Endometrial microvascular endothelial cells (primary cell): Measurements from ENCODE around the gene TMEM190. TPM values are rescaled to one million over a fixed set of nuclear protein-coding genes. Genes with fewer than 3 reads are reported as not detected.
"Not testable (repeated sequence)": the region's sequence is repeated elsewhere in the genome, so short reads cannot be mapped to it uniquely, and the experiment has no call there.

ENCODE experiments used
- in situ Hi-C: cut with HindIII; loops from 2 replicates; pipeline ENCODE4 v1.10.0; 2017; ENCODE audit warnings: low sequenced_read_pairs, low pct_unique_long_range_greater_than_20kb; ENCODE audit errors: inconsistent ontology term
- total RNA-seq: library from RNA; depleted of rRNA; stranded (reverse); fragments of >200 nt; gene quantifications from one replicate; pipeline ENCODE4 v1.2.3, GENCODE V29; 2015; ENCODE audit errors: inconsistent ontology term

The TMEM190 gene
- total RNA-seq, 1 donor from 2014 or later: not detected

- in situ Hi-C loops: no loop called here
Measured at GRCh38 chr19:55406091-55406825, 29.6 kb downstream of the TMEM190 start.

GRCh38 chr19:55406826-55407549 is 30.4 kb downstream of the TMEM190 start:
- in situ Hi-C loops: no loop called here

DNA sequence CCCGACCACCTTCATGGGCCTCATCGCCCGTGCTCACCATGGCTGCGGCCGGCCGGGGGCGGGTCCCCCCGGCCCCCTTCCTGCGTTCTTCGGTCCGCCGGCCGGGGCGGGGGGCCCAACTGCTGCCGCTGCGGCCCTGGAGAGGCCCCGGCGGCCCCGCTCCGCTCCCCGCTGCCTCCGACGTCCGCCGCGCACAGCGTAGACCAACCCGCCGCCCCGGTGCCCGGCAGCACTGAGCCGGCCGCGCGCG is 30.8 kb downstream of the TMEM190 start, which contains the start of gene UBE2S:
Gene UBE2S, minus strand, starts transcription at position 239 of the 250 bp plus-strand sequence. Its CDS starts 199 bp downstream, at position 40.
- in situ Hi-C loops: not testable (repeated sequence)

GRCh38 chr19:55407800-55408532 is 31.3 kb downstream of the TMEM190 start:
- in situ Hi-C loops: no loop called here

DNA sequence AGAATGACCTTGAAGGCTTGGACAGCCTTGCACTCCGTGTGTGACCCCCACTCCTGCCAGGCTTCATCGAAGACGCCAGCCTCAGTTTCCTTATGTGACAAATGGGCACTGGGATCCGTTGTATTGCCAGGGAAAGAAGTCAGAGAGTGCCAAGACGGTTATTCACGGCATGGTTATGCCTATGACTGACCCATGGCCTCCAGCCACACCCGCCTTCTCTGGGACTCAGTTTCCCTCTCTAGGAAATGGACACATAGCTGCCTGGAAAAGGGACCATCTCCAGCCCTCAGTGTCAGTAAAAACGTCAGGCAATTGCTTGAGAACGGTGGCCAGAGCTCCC is 31.9 kb downstream of the TMEM190 start:
- in situ Hi-C loops: no loop called here

- in situ Hi-C loops: not testable (repeated sequence)
Measured at GRCh38 chr19:55409179-55409578, 32.6 kb downstream of the TMEM190 start.

GRCh38 chr19:55410168-55410567 is 33.5 kb downstream of the TMEM190 start:
- in situ Hi-C loops: no loop called here

GRCh38 chr19:55418185-55418584 is 41.6 kb downstream of the TMEM190 start:
- in situ Hi-C loops: no loop called here

DNA sequence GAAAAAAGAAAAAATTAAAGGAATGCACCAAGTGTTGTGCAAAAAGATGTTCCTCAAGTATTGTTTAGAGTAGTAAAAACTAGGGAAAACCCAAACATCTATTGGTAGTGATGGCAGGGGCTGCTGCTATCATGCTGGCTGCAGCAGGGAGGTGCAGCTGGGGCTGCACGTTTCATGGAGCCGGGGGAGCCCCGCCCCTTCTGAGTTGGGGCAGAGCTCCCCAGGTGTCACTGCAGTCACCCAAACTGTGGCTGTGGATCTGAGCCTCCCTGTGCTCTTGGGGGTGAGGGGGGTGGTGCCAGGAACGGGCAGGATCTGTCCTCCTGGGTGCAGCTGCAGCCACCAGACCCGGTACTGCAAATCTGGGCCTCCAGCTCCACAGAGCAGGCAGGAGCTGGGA is 42.5 kb downstream of the TMEM190 start:
- in situ Hi-C loops: no loop called here

DNA sequence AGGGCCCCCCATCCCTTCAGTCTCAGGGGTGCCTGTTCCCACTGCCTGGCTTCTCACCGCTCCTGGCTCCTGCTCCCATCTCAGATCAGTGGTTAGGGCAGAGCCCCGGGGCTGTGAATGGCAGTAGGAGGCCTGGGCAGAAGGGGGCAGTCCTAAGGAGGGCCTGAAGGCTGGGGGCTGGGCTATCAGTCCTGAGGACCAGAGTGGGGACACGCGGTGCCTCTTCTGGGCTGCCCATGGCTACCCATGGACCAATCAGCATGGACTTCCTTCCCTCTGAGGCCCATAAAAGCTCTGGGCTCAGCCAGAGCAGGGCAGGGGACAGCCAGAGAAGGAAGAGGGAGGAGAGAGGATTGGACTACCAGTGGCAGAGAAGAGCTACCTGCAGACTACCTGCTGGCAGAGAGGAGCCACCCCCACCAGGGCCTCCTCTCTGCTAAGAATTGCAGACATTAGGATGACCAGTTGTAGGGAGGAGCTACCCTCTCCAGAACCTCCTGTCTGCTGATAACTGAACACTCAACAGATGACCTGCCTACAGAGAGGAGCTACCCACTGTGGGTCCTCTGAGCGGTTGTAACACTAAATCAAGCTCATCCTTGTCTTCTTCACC is 43.1 kb downstream of the TMEM190 start:
- in situ Hi-C loops: no loop called here

GRCh38 chr19:55421281-55421680 is 44.7 kb downstream of the TMEM190 start:
- in situ Hi-C loops: not testable (repeated sequence)

DNA sequence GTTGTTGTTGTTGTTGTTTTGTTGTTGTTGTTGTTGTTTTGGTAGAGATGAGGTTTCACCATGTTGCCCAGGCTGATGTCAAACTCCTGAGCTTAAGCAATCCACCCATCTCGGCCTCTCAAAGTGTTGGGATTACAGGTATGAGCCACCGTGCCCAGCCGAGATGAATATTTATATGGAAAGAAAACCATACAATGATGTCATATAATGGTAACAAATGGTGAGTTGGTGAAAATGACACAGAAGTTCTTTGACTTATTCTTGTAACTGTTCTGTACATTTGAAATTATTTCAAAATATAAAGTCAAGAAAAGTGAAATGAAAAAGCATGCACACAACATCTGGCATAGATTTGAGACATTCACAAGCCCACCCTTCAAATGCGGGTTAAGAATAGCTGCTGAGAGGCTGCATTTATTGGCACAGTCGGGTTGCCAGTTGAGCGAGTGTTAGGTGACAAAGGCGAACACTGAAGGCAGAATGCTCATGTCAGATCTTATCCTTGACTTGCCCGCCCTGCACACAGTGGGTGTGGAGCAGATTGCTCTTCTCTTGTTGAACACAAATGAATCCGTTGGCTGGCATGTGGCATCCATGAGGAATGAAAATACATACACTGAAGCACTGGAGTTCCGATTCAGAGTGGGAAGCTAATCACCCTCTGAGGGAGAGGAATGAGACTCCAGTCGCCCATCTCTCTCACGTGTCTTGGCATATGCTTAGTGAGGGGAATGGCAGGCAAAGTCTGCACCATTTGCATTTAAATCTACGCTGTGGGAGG is 46.8 kb downstream of the TMEM190 start:
- in situ Hi-C loops: no loop called here

GRCh38 chr19:55424518-55424917 is 47.9 kb downstream of the TMEM190 start:
- in situ Hi-C loops: no loop called here

GRCh38 chr19:55426042-55426441 is 49.4 kb downstream of the TMEM190 start:
- in situ Hi-C loops: no loop called here

Other genes with a start within 250 kb of the TMEM190 start
- not detected for gene TNNT1, start 227.6 kb upstream of the TMEM190 start, total RNA-seq
- gene TNNI3, start 219.1 kb upstream of the TMEM190 start, total RNA-seq: not detected
- not detected for gene DNAAF3, start 210.2 kb upstream of the TMEM190 start, total RNA-seq
- not detected for gene SYT5, start 196.5 kb upstream of the TMEM190 start, total RNA-seq
- gene PTPRH, start 167.3 kb upstream of the TMEM190 start, total RNA-seq: 1.9 TPM
- 1.1 TPM for gene TMEM86B, start 148.1 kb upstream of the TMEM190 start, total RNA-seq
- 63.8 TPM for gene PPP6R1, start 117.8 kb upstream of the TMEM190 start, total RNA-seq
- 26.7 TPM for gene HSPBP1, start 96.7 kb upstream of the TMEM190 start, total RNA-seq
- gene BRSK1, start 92.8 kb upstream of the TMEM190 start, total RNA-seq: 1.1 TPM
- gene TMEM150B, start 51.5 kb upstream of the TMEM190 start, total RNA-seq: not detected
- gene KMT5C, start 37.0 kb upstream of the TMEM190 start, total RNA-seq: 4.3 TPM
- gene COX6B2, start 22.1 kb upstream of the TMEM190 start, total RNA-seq: not detected
- not detected for gene GARIN5B, start 13.6 kb upstream of the TMEM190 start, total RNA-seq
- not detected for gene IL11, start 6.4 kb upstream of the TMEM190 start, total RNA-seq
- not detected for gene TMEM238, start 7.5 kb downstream of the TMEM190 start, total RNA-seq
- gene RPL28, start 9.1 kb downstream of the TMEM190 start, total RNA-seq: 298 TPM
- gene UBE2S, start 31.0 kb downstream of the TMEM190 start, total RNA-seq: 101 TPM
- not detected for gene SHISA7, start 66.5 kb downstream of the TMEM190 start, total RNA-seq
- 58.8 TPM for gene ISOC2, start 84.8 kb downstream of the TMEM190 start, total RNA-seq
- gene C19orf85, start 87.9 kb downstream of the TMEM190 start, total RNA-seq: not detected
- gene ZNF628, start 99.8 kb downstream of the TMEM190 start, total RNA-seq: 4.6 TPM
- 8.5 TPM for gene NAT14, start 108.4 kb downstream of the TMEM190 start, total RNA-seq
- 1.1 TPM for gene SSC5D, start 111.6 kb downstream of the TMEM190 start, total RNA-seq
- gene SBK2, start 160.3 kb downstream of the TMEM190 start, total RNA-seq: not detected
- not detected for gene SBK3, start 168.7 kb downstream of the TMEM190 start, total RNA-seq
- gene ZNF579, start 204.0 kb downstream of the TMEM190 start, total RNA-seq: 4.8 TPM
- gene FIZ1, start 222.7 kb downstream of the TMEM190 start, total RNA-seq: 0.93 TPM
- gene ZNF524, start 223.5 kb downstream of the TMEM190 start, total RNA-seq: 16.7 TPM
- 3.3 TPM for gene ZNF865, start 228.8 kb downstream of the TMEM190 start, total RNA-seq
- 1.0 TPM for gene ZNF784, start 247.7 kb downstream of the TMEM190 start, total RNA-seq